Lung (tissue), 12 donors: ENCODE measurements around the gene FAM47B. TPM values are rescaled to one million over a fixed set of nuclear protein-coding genes. Genes with fewer than 3 reads are reported as not detected.

ENCODE experiments used
- ATAC-seq: fragments of 200-7000 bp; cut with Tn5 transposase; one replicate; pipeline ENCODE4 v1.9.1; 2020; ENCODE audit warnings: moderate number of reproducible peaks; ENCODE audit not compliant: insufficient read depth, low FRiP score
- DNase-seq, 3 donors: peaks; one replicate each; pipeline ENCODE4 v3.0.0-alpha.2; 2013 to 2017
- H3K27ac ChIP-seq, 2 donors: one replicate each; pipeline ENCODE4 v1.5.1; 2013; ENCODE audit warnings: mild to moderate bottlenecking in 2 of 2, moderate library complexity in 2 of 2, control low read depth in 1 of 2, inconsistent platforms in 1 of 2, low read depth in 1 of 2, low read length in 1 of 2
- H3K27me3 ChIP-seq, 3 donors: one replicate each; pipeline ENCODE4 v1.5.1; 2013; ENCODE audit warnings: low read length in 2 of 3; ENCODE audit not compliant: control insufficient read depth in 3 of 3, insufficient read depth in 3 of 3
- H3K36me3 ChIP-seq, 4 donors: one replicate each; pipeline ENCODE4 v1.5.1; 2013; ENCODE audit warnings: low read length in 4 of 4, mild to moderate bottlenecking in 1 of 4, moderate library complexity in 1 of 4; ENCODE audit not compliant: control insufficient read depth in 4 of 4, insufficient read depth in 4 of 4
- H3K4me1 ChIP-seq, 5 donors: one replicate each; pipeline ENCODE4 v1.5.1; 2013; ENCODE audit warnings: low read length in 5 of 5, mild to moderate bottlenecking in 2 of 5, moderate library complexity in 1 of 5; ENCODE audit not compliant: control insufficient read depth in 5 of 5, insufficient read depth in 5 of 5
- H3K4me3 ChIP-seq: one replicate; pipeline ENCODE4 v1.5.1; 2013; ENCODE audit warnings: mild to moderate bottlenecking, control low read depth, moderate library complexity
- H3K9ac ChIP-seq, 2 donors: one replicate each; pipeline ENCODE4 v1.5.1; 2013; ENCODE audit warnings: low read length in 2 of 2, control low read depth in 1 of 2; ENCODE audit not compliant: insufficient read depth in 1 of 2
- H3K9me3 ChIP-seq, 4 donors: one replicate each; pipeline ENCODE4 v1.5.1; 2013; ENCODE audit warnings: low read length in 3 of 4, mild to moderate bottlenecking in 1 of 4, moderate library complexity in 1 of 4; ENCODE audit not compliant: control insufficient read depth in 4 of 4, insufficient read depth in 3 of 4
- CTCF ChIP-seq: IDR thresholded peaks from 2 replicates; pipeline ENCODE4 v1.5.1; 2012; ENCODE audit warnings: mild to moderate bottlenecking; ENCODE audit errors: control extremely low read depth, extremely low read depth
- WGBS, 2 donors: extraction: QIAGEN DNeasy Blood & Tissue Kit; methylation state at CpG; one replicate each; pipeline ENCODE4 v1.1.7; 2013; 5-methylcytosine and 5-hydroxymethylcytosine counted together
- polyA plus RNA-seq, 2 donors: library from polyadenylated mRNA; stranded (reverse); fragments of 200-250 nt; gene quantifications; one replicate each; pipeline ENCODE4 v1.2.1, GENCODE V29; 2013
- total RNA-seq, 2 donors: library from RNA; depleted of rRNA in 1 of 2; stranded (reverse); fragments of >200 nt in 1 of 2; gene quantifications; one replicate each; pipeline ENCODE4 v1.2.1, GENCODE V29; 2014 to 2021
- donor health status: control.
- donor health status: control.
- donor health status: Bipolar disorder and iron deficiency.
- donor health status: healthy.
- donor health status: DM: yes; HTN: yes; CAD: no.

The FAM47B gene
- total and polyA plus RNA-seq, 4 donors, result not detected

GRCh38 chrX:34915463-34916225 lies 27.0 kb upstream of the FAM47B start:
- H3K9me3 ChIP-seq, result no peaks in the 10 kb centered on the region
- WGBS, 2 donors, result 74 to 83% methylated on average over 3 of the region's 3 CpGs
- ATAC-seq (no peak), DNase-seq (no peak)
- TF ChIP-seq CTCF, result no peak
- H3K36me3 ChIP-seq, result no peaks in the 10 kb centered on the region
- H3K27ac ChIP-seq, result no peak overlapping the region
- H3K27me3 ChIP-seq, result peaks cover 0 to 6% (median 4%) of the 10 kb centered on the region in 3 donors
- H3K9ac ChIP-seq, result no peak overlapping the region
- H3K4me3 ChIP-seq, result no peak overlapping the region
- H3K4me1 ChIP-seq, result peaks cover 0 to 3% (median 0%) of the 10 kb centered on the region in 5 donors

- Histone ChIP-seq H3K27ac (no peak overlapping the region), H3K4me3 (no peak overlapping the region), H3K9me3 (no peaks in the 10 kb centered on the region), H3K27me3 (peaks cover 0 to 6% (median 4%) of the 10 kb centered on the region in 3 donors), H3K4me1 (peaks cover 0 to 3% (median 0%) of the 10 kb centered on the region in 5 donors), H3K36me3 (no peaks in the 10 kb centered on the region), H3K9ac (no peak overlapping the region)
- DNase-seq (peak in 2 of 3 donors; percentile 20 to 38), ATAC-seq (no peak)
- TF ChIP-seq CTCF, result no peak
- WGBS, 2 donors, result 44 to 47% methylated on average over 1 of the region's 1 CpG
Observed at GRCh38 chrX:34917146-34917545, 25.4 kb upstream of the FAM47B start.

- Histone ChIP-seq H3K27ac (no peak overlapping the region), H3K4me3 (no peak overlapping the region), H3K4me1 (peaks cover 0 to 3% (median 0%) of the 10 kb centered on the region in 5 donors), H3K9me3 (no peaks in the 10 kb centered on the region), H3K36me3 (no peaks in the 10 kb centered on the region), H3K27me3 (peaks cover 0 to 6% (median 4%) of the 10 kb centered on the region in 3 donors), H3K9ac (no peak overlapping the region)
- ATAC-seq (no peak), DNase-seq (no peak)
- 42 to 73% methylated on average over 5 of the region's 5 CpGs for WGBS, 2 donors
- TF ChIP-seq CTCF, result no peak
Observed at GRCh38 chrX:34918091-34918736, 24.4 kb upstream of the FAM47B start.
